ENCODE results near the gene ADO.

ADO gene

GRCh38 chr10:62843600-62843999, 39.1 kb downstream of the ADO start:
- Histone ChIP-seq H4K20me1 (ENCODE audit: low read depth, low read length) (no peaks in the 10 kb centered on the region), H3K4me3 (ENCODE audit: insufficient read depth, low read length, poor library complexity, severe bottlenecking) (no peak overlapping the region), H3K9me2 (replicated peaks; ENCODE audit: insufficient read depth, low read length) (no peaks in the 10 kb centered on the region), H3K27ac (ENCODE audit: low read depth, low read length) (no peak overlapping the region), H3K36me3 (ENCODE audit: low read length) (no peaks in the 10 kb centered on the region), H3K27me3 (ENCODE audit: low read length) (no peaks in the 10 kb centered on the region), H3K9ac (ENCODE audit: low read length) (no peak overlapping the region), H3K79me2 (ENCODE audit: insufficient read depth, low read length) (no peaks in the 10 kb centered on the region), H3F3A (ENCODE audit: insufficient read depth) (no peaks in the 10 kb centered on the region), H3K9me3 (ENCODE audit: insufficient read depth, low read length) (no peaks in the 10 kb centered on the region), H2AFZ (ENCODE audit: low read depth, low read length, severe bottlenecking) (no peak overlapping the region), H3K4me2 (ENCODE audit: low read depth, low read length, poor library complexity, severe bottlenecking) (no peak overlapping the region)
- TF ChIP-seq CTCF (IDR thresholded peaks at IDR 0.05; ENCODE audit: insufficient read depth, low read length, poor library complexity, severe bottlenecking) (no peak), EZH2phosphoT487 (conservative IDR thresholded peaks at IDR 0.05; ENCODE audit: low read length) (no peak)

- no peaks in the 10 kb centered on the region for H3K36me3 ChIP-seq (ENCODE audit: low read length)
- no peak overlapping the region for H3K9ac ChIP-seq (ENCODE audit: low read length)
- no peak overlapping the region for H3K4me2 ChIP-seq (ENCODE audit: low read depth, low read length, poor library complexity, severe bottlenecking)
- H3K27ac ChIP-seq (ENCODE audit: low read depth, low read length): no peak overlapping the region
- no peaks in the 10 kb centered on the region for H3K27me3 ChIP-seq (ENCODE audit: low read length)
- H3K79me2 ChIP-seq (ENCODE audit: insufficient read depth, low read length): no peaks in the 10 kb centered on the region
- H3K9me2 ChIP-seq (replicated peaks; ENCODE audit: insufficient read depth, low read length): no peaks in the 10 kb centered on the region
- H3K4me3 ChIP-seq (ENCODE audit: insufficient read depth, low read length, poor library complexity, severe bottlenecking): no peak overlapping the region
- H3K9me3 ChIP-seq (ENCODE audit: insufficient read depth, low read length): no peaks in the 10 kb centered on the region
- TF ChIP-seq EZH2phosphoT487 (conservative IDR thresholded peaks at IDR 0.05; ENCODE audit: low read length) (no peak), CTCF (IDR thresholded peaks at IDR 0.05; ENCODE audit: insufficient read depth, low read length, poor library complexity, severe bottlenecking) (no peak)
- H3F3A ChIP-seq (ENCODE audit: insufficient read depth): no peaks in the 10 kb centered on the region
- no peaks in the 10 kb centered on the region for H4K20me1 ChIP-seq (ENCODE audit: low read depth, low read length)
- H2AFZ ChIP-seq (ENCODE audit: low read depth, low read length, severe bottlenecking): no peak overlapping the region
Observed at GRCh38 chr10:62844280-62845011, 39.9 kb downstream of the ADO start.

GRCh38 chr10:62847433-62847832, 42.9 kb downstream of the ADO start:
- no peak for TF ChIP-seq CTCF (IDR thresholded peaks at IDR 0.05; ENCODE audit: insufficient read depth, low read length, poor library complexity, severe bottlenecking)
- no peak for TF ChIP-seq EZH2phosphoT487 (conservative IDR thresholded peaks at IDR 0.05; ENCODE audit: low read length)
- H3K9ac ChIP-seq (ENCODE audit: low read length): no peak overlapping the region
- no peaks in the 10 kb centered on the region for H3K27me3 ChIP-seq (ENCODE audit: low read length)
- H3F3A ChIP-seq (ENCODE audit: insufficient read depth): no peaks in the 10 kb centered on the region
- no peak overlapping the region for H3K4me2 ChIP-seq (ENCODE audit: low read depth, low read length, poor library complexity, severe bottlenecking)
- no peak overlapping the region for H2AFZ ChIP-seq (ENCODE audit: low read depth, low read length, severe bottlenecking)
- H3K79me2 ChIP-seq (ENCODE audit: insufficient read depth, low read length): no peaks in the 10 kb centered on the region
- H4K20me1 ChIP-seq (ENCODE audit: low read depth, low read length): no peaks in the 10 kb centered on the region
- no peaks in the 10 kb centered on the region for H3K9me2 ChIP-seq (replicated peaks; ENCODE audit: insufficient read depth, low read length)
- H3K9me3 ChIP-seq (ENCODE audit: insufficient read depth, low read length): no peaks in the 10 kb centered on the region
- no peak overlapping the region for H3K27ac ChIP-seq (ENCODE audit: low read depth, low read length)
- no peaks in the 10 kb centered on the region for H3K36me3 ChIP-seq (ENCODE audit: low read length)
- H3K4me3 ChIP-seq (ENCODE audit: insufficient read depth, low read length, poor library complexity, severe bottlenecking): no peak overlapping the region
